ENCODE results near the gene SERPING1. TPM values are rescaled to one million over a fixed set of nuclear protein-coding genes. Genes with fewer than 3 reads are reported as not detected.

The SERPING1 gene
- total RNA-seq, 1 donor from 2014 or later = 347 TPM

- Mint-ChIP-seq H3K27me3 (ENCODE audit: unreplicated experiment) (peaks cover 23% of the 10 kb centered on the region), H3K4me3 (ENCODE audit: unreplicated experiment) (peak overlapping the region; percentile 100), H3K9me3 (ENCODE audit: unreplicated experiment) (no peaks in the 10 kb centered on the region), H3K27ac (ENCODE audit: unreplicated experiment) (peak overlapping the region; percentile 99), H3K36me3 (ENCODE audit: low read depth, unreplicated experiment) (peaks cover 14% of the 10 kb centered on the region), H3K4me1 (ENCODE audit: unreplicated experiment) (peaks cover 45% of the 10 kb centered on the region)
- peak; percentile 73 for DNase-seq (ENCODE audit: low spot score)
- no peak for TF ChIP-seq CTCF (IDR thresholded peaks at IDR 0.05; ENCODE audit: unreplicated experiment)
Measured at GRCh38 chr11:57638005-57638781, 40.7 kb downstream of the SERPING1 start.

DNA sequence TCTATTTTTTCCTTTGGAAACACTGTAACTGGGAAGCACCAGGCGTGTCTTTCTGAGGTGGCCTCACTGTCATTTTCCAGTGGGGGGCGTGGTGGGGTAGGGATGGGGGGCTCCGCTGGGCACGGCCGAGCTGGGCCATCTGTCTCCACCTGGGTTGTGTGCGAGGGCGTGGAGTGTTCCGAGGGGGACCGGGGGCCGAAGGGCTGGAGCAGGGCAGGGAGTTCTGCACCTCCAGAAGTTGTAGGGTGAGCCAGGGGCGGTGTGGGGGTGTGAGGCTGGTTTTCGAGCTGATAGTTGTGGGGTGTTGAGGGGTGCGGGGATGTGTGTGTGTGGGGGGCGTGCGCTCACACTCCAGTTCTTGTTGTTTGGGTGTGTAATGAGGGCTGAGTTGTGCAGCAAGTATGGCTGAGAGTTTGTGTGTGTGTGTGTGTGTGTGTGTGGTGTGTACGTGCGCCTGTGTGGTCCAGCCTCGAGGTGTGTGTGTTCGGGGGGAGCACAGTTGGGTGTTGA is 41.4 kb downstream of the SERPING1 start:
- H3K9me3 Mint-ChIP-seq (ENCODE audit: unreplicated experiment) = no peaks in the 10 kb centered on the region
- peak overlapping the region; percentile 99 for H3K27ac Mint-ChIP-seq (ENCODE audit: unreplicated experiment)
- H3K4me1 Mint-ChIP-seq (ENCODE audit: unreplicated experiment) = peaks cover 52% of the 10 kb centered on the region
- H3K4me3 Mint-ChIP-seq (ENCODE audit: unreplicated experiment) = peak overlapping the region; percentile 100
- peaks cover 14% of the 10 kb centered on the region for H3K36me3 Mint-ChIP-seq (ENCODE audit: low read depth, unreplicated experiment)
- H3K27me3 Mint-ChIP-seq (ENCODE audit: unreplicated experiment) = peaks cover 25% of the 10 kb centered on the region
- TF ChIP-seq CTCF (IDR thresholded peaks at IDR 0.05; ENCODE audit: unreplicated experiment) = no peak
- DNase-seq (ENCODE audit: low spot score) = no peak

DNA sequence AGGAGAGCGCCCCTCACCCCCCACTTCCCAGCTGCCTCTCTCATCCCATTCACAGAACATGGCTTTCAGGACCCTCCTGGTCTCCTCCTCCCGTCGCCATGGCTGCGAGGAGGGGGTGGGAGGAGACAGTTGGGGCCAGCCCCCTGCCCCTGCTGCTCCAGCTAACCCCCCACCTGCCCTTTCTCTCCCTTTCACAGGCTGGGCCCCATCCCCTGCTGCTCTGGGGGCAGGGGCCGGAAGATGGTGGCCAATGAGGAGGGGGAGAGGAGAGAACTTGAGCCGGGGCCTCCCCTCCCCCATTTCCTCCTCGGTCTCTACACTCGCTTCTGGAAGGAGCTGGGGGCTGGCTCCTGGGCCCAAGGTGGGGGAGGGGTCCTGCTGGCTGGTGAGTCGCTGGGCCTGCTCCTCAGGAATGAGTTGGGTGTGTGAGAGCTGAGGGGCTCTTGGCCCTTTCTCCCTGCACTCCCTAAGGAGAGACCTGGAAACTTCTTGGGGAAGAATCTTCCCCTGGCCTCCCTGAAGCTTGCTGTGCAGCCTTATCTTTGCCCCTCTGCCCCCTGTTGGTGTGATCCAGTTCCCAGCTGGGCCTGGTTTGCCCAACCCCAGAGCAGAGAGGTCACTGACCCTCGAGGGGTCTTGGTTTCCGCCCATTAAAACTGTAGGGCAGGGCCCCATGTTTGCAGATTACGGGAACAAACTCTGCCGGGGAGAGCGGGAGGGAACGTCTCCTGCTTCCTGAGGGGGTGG is 42.0 kb downstream of the SERPING1 start:
- peak overlapping the region; percentile 100 for H3K4me3 Mint-ChIP-seq (ENCODE audit: unreplicated experiment)
- peak overlapping the region; percentile 99 for H3K27ac Mint-ChIP-seq (ENCODE audit: unreplicated experiment)
- H3K4me1 Mint-ChIP-seq (ENCODE audit: unreplicated experiment) = peaks cover 52% of the 10 kb centered on the region
- no peaks in the 10 kb centered on the region for H3K9me3 Mint-ChIP-seq (ENCODE audit: unreplicated experiment)
- TF ChIP-seq CTCF (IDR thresholded peaks at IDR 0.05; ENCODE audit: unreplicated experiment) = peak; percentile 12
- H3K36me3 Mint-ChIP-seq (ENCODE audit: low read depth, unreplicated experiment) = peaks cover 14% of the 10 kb centered on the region
- peak; percentile 93 for DNase-seq (ENCODE audit: low spot score)
- H3K27me3 Mint-ChIP-seq (ENCODE audit: unreplicated experiment) = peaks cover 27% of the 10 kb centered on the region

DNA sequence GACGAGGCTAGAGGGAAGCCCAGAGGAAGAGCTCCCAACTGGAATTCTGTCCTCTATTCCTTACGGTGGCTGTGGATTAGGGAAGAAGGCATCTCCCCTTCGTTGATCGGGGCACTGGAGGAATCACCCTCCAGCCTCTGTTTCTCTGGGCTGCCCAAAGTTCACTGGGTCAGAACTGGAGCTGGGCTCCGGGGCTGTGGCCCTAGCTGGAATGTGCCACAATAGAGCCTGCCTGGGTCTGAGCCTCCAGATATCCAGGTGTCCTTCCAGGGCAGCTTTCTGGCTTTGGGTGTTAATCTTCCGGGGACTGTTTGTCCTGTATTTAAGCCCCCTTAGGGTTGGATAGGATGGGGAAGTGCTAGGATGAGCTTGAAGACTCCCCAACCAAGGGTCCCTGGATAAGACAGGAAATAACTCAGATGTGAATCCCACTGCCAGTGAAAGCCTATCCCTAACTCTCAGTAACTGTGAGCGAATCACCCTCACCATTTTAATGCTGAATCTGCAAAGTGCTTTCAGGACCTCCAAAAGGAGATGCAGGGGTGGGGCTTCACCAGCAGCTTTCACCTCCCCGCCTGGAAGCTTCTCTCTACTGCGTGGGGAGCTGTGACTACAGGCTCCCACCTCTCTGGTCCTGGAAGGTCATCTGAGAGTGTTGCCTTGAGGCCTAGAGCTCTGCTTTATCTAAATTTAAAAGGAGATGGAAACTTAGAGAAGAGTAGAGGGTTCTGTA is 42.7 kb downstream of the SERPING1 start:
- peaks cover 25% of the 10 kb centered on the region for H3K27me3 Mint-ChIP-seq (ENCODE audit: unreplicated experiment)
- no peaks in the 10 kb centered on the region for H3K9me3 Mint-ChIP-seq (ENCODE audit: unreplicated experiment)
- H3K27ac Mint-ChIP-seq (ENCODE audit: unreplicated experiment) = peak overlapping the region; percentile 94
- no peak for DNase-seq (ENCODE audit: low spot score)
- no peak for TF ChIP-seq CTCF (IDR thresholded peaks at IDR 0.05; ENCODE audit: unreplicated experiment)
- peak overlapping the region; percentile 100 for H3K4me3 Mint-ChIP-seq (ENCODE audit: unreplicated experiment)
- H3K36me3 Mint-ChIP-seq (ENCODE audit: low read depth, unreplicated experiment) = peaks cover 14% of the 10 kb centered on the region
- peaks cover 53% of the 10 kb centered on the region for H3K4me1 Mint-ChIP-seq (ENCODE audit: unreplicated experiment)

All from endothelial cell (in vitro differentiated cells).